HK-2 (cell line): ENCODE results near the gene PTPN5.
"Not testable (repeated sequence)": the region's sequence is repeated elsewhere in the genome, so short reads cannot be mapped to it uniquely, and the experiment has no call there.

Experiments used
- DNase-seq: peaks from one replicate; pipeline ENCODE4 v3.0.0-alpha.2; 2018; ENCODE audit not compliant: unreplicated experiment

The PTPN5 gene

GRCh38 chr11:18682466-18682865 lies 109.1 kb downstream of the PTPN5 start:
- no peak for DNase-seq

- not testable (repeated sequence) for DNase-seq
Observed at GRCh38 chr11:18681949-18682348, 109.6 kb downstream of the PTPN5 start.
